HepG2 (cell line): Measurements from ENCODE around the gene NAPB. TPM values are rescaled to one million over a fixed set of nuclear protein-coding genes. Genes with fewer than 3 reads are reported as not detected.

ENCODE experiments used
- BRCA1 ChIP-seq: sonication (generic); formaldehyde crosslinking; IDR thresholded peaks from 2 replicates; pipeline ENCODE4 v1.4.0; 2020; ENCODE audit warnings: missing genetic modification reagents
- ETV5 ChIP-seq: IDR thresholded peaks from 2 replicates; pipeline ENCODE4 v1.6.1; 2018; ENCODE audit warnings: missing biosample characterization, missing genetic modification reagents, inconsistent platforms, borderline replicate concordance
- HMGA1 ChIP-seq: sonication (generic); formaldehyde crosslinking; conservative IDR thresholded peaks from 2 replicates; pipeline ENCODE4 v1.4.0; 2020; ENCODE audit warnings: missing genetic modification reagents
- NCOR1 ChIP-seq: fragments of 200-600 bp; sonication (generic); IDR thresholded peaks from 2 replicates; pipeline ENCODE4 v1.7.0; 2017; ENCODE audit warnings: antibody characterized with exemption, low read length, borderline replicate concordance
- TGIF2 ChIP-seq: IDR thresholded peaks from 2 replicates; pipeline ENCODE4 v1.6.1; 2016; ENCODE audit warnings: control low read depth, missing compliant biosample characterization
- polyA plus RNA-seq, 8 experiments: library from polyadenylated mRNA; depleted of rRNA in 3 of 8; stranded (reverse) in 7 of 8; unstranded in 1 of 8; fragments of >200 nt; fragmentation: Illumina TruSeq in 4 of 8; extraction: Trizol in 4 of 8; gene quantifications; 2 replicates each; pipeline versions ENCODE4 v1.2.1 to v1.2.3, GENCODE V29; 2011 to 2016; ENCODE audit warnings: low read depth in 4 of 8, missing spikeins in 1 of 8, mixed read lengths in 1 of 8; ENCODE audit not compliant: insufficient read depth in 1 of 8
- total RNA-seq, 5 experiments: library from RNA; depleted of rRNA; stranded (reverse); fragments of >200 nt; fragmentation: Illumina TruSeq; extraction: Trizol; gene quantifications; 2 replicates each; pipeline ENCODE4 v1.2.3, GENCODE V29; 2016; ENCODE audit warnings: low read depth in 1 of 5
- TF ChIP-seq, protein P1 (sequence below): sonication (generic); formaldehyde crosslinking; IDR thresholded peaks from 2 replicates; pipeline ENCODE4 v1.4.0; 2020; ENCODE audit warnings: missing genetic modification reagents
- TF ChIP-seq, protein P2 (sequence below): sonication (generic); formaldehyde crosslinking; IDR thresholded peaks from 2 replicates; pipeline ENCODE4 v1.5.0; 2020; ENCODE audit warnings: missing genetic modification reagents, mild to moderate bottlenecking, borderline replicate concordance
- TF ChIP-seq, protein P3 (sequence below): sonication (generic); formaldehyde crosslinking; IDR thresholded peaks from 2 replicates; pipeline ENCODE4 v1.9.0; 2022; ENCODE audit warnings: missing genetic modification reagents, mild to moderate bottlenecking, borderline replicate concordance

The NAPB gene
- total and polyA plus RNA-seq, 2 of the 13 experiments (the other 11 are each of a cell fraction or from before 2014, with no cell fraction given): 15.2 to 16.1 TPM

DNA sequence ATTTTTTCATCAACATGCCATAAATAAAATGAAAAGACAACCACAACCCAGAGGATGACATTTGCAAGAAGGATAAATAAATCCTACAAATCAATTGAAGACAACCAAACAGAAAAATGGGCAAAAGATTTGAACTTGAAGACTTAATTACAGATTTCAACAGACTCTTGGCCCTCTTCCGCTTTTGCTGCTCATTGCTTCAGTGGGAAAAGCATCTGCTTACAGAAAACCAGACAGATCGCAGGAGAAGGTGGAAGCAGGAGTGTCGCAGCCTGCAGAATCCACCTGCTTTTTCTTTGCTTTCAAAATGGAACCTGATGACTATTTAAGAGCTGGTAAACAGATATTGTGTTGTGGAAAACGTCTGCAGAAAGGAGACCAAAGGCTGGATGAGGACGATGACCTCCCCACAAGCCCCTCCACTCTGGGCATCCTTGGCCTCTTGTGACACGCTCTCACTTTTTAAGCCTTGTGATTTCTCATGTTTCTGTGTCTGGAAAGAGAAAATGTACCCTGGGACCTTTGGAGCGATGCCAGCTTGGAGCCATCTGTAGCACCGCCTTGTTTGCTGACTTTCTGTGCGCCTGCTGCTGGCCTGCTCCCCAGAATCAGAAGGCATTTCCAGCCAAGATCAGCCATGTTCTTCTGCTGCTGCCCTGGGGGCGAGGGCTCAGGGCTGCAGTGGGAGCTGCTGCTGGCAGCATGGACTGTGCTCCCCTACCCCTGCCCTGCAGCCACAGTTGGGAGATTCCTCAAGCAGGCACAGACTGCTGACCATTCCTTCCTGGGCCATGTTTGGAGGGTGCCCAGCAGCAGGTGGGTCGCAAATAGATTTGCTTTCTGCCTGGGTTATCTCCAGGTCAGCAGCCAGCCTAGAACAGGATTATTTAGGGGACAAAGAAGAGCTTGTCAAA is 14.6 kb upstream of the NAPB start (continued):
- TF ChIP-seq HMGA1 (CRISPR knock-in tag): no peak
- TF ChIP-seq, protein P1, sequence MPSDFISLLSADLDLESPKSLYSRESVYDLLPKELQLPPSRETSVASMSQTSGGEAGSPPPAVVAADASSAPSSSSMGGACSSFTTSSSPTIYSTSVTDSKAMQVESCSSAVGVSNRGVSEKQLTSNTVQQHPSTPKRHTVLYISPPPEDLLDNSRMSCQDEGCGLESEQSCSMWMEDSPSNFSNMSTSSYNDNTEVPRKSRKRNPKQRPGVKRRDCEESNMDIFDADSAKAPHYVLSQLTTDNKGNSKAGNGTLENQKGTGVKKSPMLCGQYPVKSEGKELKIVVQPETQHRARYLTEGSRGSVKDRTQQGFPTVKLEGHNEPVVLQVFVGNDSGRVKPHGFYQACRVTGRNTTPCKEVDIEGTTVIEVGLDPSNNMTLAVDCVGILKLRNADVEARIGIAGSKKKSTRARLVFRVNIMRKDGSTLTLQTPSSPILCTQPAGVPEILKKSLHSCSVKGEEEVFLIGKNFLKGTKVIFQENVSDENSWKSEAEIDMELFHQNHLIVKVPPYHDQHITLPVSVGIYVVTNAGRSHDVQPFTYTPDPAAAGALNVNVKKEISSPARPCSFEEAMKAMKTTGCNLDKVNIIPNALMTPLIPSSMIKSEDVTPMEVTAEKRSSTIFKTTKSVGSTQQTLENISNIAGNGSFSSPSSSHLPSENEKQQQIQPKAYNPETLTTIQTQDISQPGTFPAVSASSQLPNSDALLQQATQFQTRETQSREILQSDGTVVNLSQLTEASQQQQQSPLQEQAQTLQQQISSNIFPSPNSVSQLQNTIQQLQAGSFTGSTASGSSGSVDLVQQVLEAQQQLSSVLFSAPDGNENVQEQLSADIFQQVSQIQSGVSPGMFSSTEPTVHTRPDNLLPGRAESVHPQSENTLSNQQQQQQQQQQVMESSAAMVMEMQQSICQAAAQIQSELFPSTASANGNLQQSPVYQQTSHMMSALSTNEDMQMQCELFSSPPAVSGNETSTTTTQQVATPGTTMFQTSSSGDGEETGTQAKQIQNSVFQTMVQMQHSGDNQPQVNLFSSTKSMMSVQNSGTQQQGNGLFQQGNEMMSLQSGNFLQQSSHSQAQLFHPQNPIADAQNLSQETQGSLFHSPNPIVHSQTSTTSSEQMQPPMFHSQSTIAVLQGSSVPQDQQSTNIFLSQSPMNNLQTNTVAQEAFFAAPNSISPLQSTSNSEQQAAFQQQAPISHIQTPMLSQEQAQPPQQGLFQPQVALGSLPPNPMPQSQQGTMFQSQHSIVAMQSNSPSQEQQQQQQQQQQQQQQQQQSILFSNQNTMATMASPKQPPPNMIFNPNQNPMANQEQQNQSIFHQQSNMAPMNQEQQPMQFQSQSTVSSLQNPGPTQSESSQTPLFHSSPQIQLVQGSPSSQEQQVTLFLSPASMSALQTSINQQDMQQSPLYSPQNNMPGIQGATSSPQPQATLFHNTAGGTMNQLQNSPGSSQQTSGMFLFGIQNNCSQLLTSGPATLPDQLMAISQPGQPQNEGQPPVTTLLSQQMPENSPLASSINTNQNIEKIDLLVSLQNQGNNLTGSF (CRISPR knock-in tag): peak; percentile 70; the same call in 1 of the 2 replicates
- TF ChIP-seq, protein P2, sequence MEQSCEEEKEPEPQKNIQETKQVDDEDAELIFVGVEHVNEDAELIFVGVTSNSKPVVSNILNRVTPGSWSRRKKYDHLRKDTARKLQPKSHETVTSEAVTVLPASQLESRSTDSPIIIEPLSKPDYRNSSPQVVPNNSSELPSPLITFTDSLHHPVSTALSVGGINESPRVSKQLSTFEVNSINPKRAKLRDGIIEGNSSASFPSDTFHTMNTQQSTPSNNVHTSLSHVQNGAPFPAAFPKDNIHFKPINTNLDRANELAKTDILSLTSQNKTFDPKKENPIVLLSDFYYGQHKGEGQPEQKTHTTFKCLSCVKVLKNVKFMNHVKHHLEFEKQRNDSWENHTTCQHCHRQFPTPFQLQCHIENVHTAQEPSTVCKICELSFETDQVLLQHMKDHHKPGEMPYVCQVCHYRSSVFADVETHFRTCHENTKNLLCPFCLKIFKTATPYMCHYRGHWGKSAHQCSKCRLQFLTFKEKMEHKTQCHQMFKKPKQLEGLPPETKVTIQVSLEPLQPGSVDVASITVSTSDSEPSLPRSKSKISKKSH (CRISPR knock-in tag): peak; percentile 95
- TF ChIP-seq NCOR1: no peak; the same call in 1 of the 2 replicates
- no peak for TF ChIP-seq BRCA1 (CRISPR knock-in tag)
- no peak; the same call in 1 of the 2 replicates for TF ChIP-seq TGIF2 (CRISPR knock-in tag)
- TF ChIP-seq, protein P3, sequence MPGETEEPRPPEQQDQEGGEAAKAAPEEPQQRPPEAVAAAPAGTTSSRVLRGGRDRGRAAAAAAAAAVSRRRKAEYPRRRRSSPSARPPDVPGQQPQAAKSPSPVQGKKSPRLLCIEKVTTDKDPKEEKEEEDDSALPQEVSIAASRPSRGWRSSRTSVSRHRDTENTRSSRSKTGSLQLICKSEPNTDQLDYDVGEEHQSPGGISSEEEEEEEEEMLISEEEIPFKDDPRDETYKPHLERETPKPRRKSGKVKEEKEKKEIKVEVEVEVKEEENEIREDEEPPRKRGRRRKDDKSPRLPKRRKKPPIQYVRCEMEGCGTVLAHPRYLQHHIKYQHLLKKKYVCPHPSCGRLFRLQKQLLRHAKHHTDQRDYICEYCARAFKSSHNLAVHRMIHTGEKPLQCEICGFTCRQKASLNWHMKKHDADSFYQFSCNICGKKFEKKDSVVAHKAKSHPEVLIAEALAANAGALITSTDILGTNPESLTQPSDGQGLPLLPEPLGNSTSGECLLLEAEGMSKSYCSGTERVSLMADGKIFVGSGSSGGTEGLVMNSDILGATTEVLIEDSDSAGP (CRISPR knock-in tag): peak; percentile 66; the same call in 1 of the 2 replicates
- TF ChIP-seq ETV5 (CRISPR knock-in tag): no peak
